Osteocyte (in vitro differentiated cells): ENCODE results near the gene MNAT1. TPM values are rescaled to one million over a fixed set of nuclear protein-coding genes. Genes with fewer than 3 reads are reported as not detected.

Experiments used
- DNase-seq: peaks from one replicate; pipeline ENCODE4 v3.0.0; 2021; ENCODE audit warnings: mixed read lengths; ENCODE audit not compliant: unreplicated experiment; ENCODE audit errors: extremely low spot score
- H3K27ac Mint-ChIP-seq: one replicate; pipeline ENCODE4 v1.8.0; 2021; ENCODE audit warnings: mild to moderate bottlenecking, mixed read lengths; ENCODE audit not compliant: unreplicated experiment
- H3K27me3 Mint-ChIP-seq: one replicate; pipeline ENCODE4 v1.8.0; 2021; ENCODE audit warnings: mixed read lengths; ENCODE audit not compliant: unreplicated experiment
- H3K36me3 Mint-ChIP-seq: one replicate; pipeline ENCODE4 v1.8.0; 2021; ENCODE audit warnings: mixed read lengths; ENCODE audit not compliant: unreplicated experiment
- H3K4me1 Mint-ChIP-seq: one replicate; pipeline ENCODE4 v1.8.0; 2021; ENCODE audit warnings: mixed read lengths; ENCODE audit not compliant: unreplicated experiment
- H3K4me3 Mint-ChIP-seq: one replicate; pipeline ENCODE4 v1.8.0; 2021; ENCODE audit warnings: mild to moderate bottlenecking, moderate library complexity, mixed read lengths; ENCODE audit not compliant: unreplicated experiment
- H3K9me3 Mint-ChIP-seq: one replicate; pipeline ENCODE4 v1.8.0; 2021; ENCODE audit warnings: mixed read lengths; ENCODE audit not compliant: unreplicated experiment
- CTCF ChIP-seq: fragments of 200-600 bp; sonication (generic); IDR thresholded peaks from 2 replicates; pipeline ENCODE4 v1.5.0; 2021; ENCODE audit warnings: antibody characterized with exemption, mild to moderate bottlenecking, moderate library complexity
- long read RNA-seq: library from polyadenylated mRNA; unstranded; transcript quantifications from one replicate; pipeline ENCODE4 v2.0.0, GENCODE V29; 2021
- total RNA-seq: library from RNA; stranded (reverse); gene quantifications from 2 replicates; pipeline ENCODE4 v1.2.1, GENCODE V29; 2021

The MNAT1 gene
- 57.5 and 59.9 TPM in 2 replicates for total RNA-seq
- long read RNA-seq, transcript MNAT1-201 (8 exons, 2,635 nt), result major isoform, 29 of 55 reads
- long read RNA-seq, partial matches to known transcripts, result 14 of 55 reads
- long read RNA-seq, other reads (novel, unspliced or antisense), result 11 of 55 reads

GRCh38 chr14:60734465-60735242 is at the start of gene MNAT1:
MNAT1 (plus strand) TSS chr14:60734761; CDS start chr14:60734863, 102 bp downstream.
- Mint-ChIP-seq H3K27me3 (no peaks in the 10 kb centered on the region), H3K27ac (peak within 1 kb of the TSS; percentile 99), H3K4me3 (peak within 1 kb of the TSS; percentile 95), H3K9me3 (no peaks in the 10 kb centered on the region), H3K36me3 (no peaks in the 10 kb centered on the region), H3K4me1 (peaks cover 28% of the 10 kb centered on the region)
- DNase-seq, result peak; percentile 91
- TF ChIP-seq CTCF, result peak; percentile 11

- TF ChIP-seq CTCF, result no peak
- Mint-ChIP-seq H3K9me3 (peaks cover 4% of the 10 kb centered on the region), H3K27ac (no peak overlapping the region), H3K27me3 (no peaks in the 10 kb centered on the region), H3K36me3 (peaks cover 2% of the 10 kb centered on the region), H3K4me3 (no peak overlapping the region), H3K4me1 (peaks cover 2% of the 10 kb centered on the region)
- DNase-seq, result no peak
These were observed 47.7 kb upstream of the MNAT1 start for GRCh38 chr14:60686865-60687264.

- H3K9me3 Mint-ChIP-seq, result no peaks in the 10 kb centered on the region
- no peak overlapping the region for H3K27ac Mint-ChIP-seq
- no peak overlapping the region for H3K4me3 Mint-ChIP-seq
- no peaks in the 10 kb centered on the region for H3K27me3 Mint-ChIP-seq
- TF ChIP-seq CTCF, result no peak
- no peaks in the 10 kb centered on the region for H3K36me3 Mint-ChIP-seq
- no peak for DNase-seq
- H3K4me1 Mint-ChIP-seq, result peaks cover 2% of the 10 kb centered on the region
These were observed 43.0 kb upstream of the MNAT1 start for GRCh38 chr14:60691383-60692113.

GRCh38 chr14:60695327-60695726 is 39.2 kb upstream of the MNAT1 start:
- Mint-ChIP-seq H3K4me3 (no peak overlapping the region), H3K9me3 (peaks cover 19% of the 10 kb centered on the region), H3K27ac (no peak overlapping the region), H3K27me3 (no peaks in the 10 kb centered on the region), H3K4me1 (no peaks in the 10 kb centered on the region), H3K36me3 (peaks cover 4% of the 10 kb centered on the region)
- no peak for TF ChIP-seq CTCF
- no peak for DNase-seq

- Mint-ChIP-seq H3K9me3 (peaks cover 22% of the 10 kb centered on the region), H3K4me3 (no peak overlapping the region), H3K27ac (no peak overlapping the region), H3K27me3 (no peaks in the 10 kb centered on the region), H3K4me1 (no peaks in the 10 kb centered on the region), H3K36me3 (peaks cover 8% of the 10 kb centered on the region)
- no peak for DNase-seq
- TF ChIP-seq CTCF, result no peak
These were observed 34.0 kb upstream of the MNAT1 start for GRCh38 chr14:60700598-60700997.
